ENCODE measurements around the gene SEBOX. TPM values are rescaled to one million over a fixed set of nuclear protein-coding genes. Genes with fewer than 3 reads are reported as not detected.

SEBOX gene
- total and polyA plus RNA-seq, 4 donors = not detected

- H3K36me3 ChIP-seq (ENCODE audit: control insufficient read depth in 1 of 2, insufficient read depth in 2 of 2, low read length in 1 of 2) = no peaks in the 10 kb centered on the region
- H3K9me3 ChIP-seq (ENCODE audit: control insufficient read depth, low read length) = no peaks in the 10 kb centered on the region
- H3K27ac ChIP-seq (ENCODE audit: low read depth in 1 of 2, low read length in 2 of 2) = peak within 1 kb of the TSS; percentile 15 to 31
- intact Hi-C loops (cut with DNase I) = no loop called here
- WGBS, 2 donors = 1% methylated on average over 66 to 80 of the region's 80 CpGs
- DNase-seq (peak; percentile 93 to 98), ATAC-seq (ENCODE audit: low FRiP score) (peak; percentile 88)
- H3K4me3 ChIP-seq (ENCODE audit: low read length in 2 of 2) = peak within 1 kb of the TSS; percentile 51 to 55
- H3K27me3 ChIP-seq (ENCODE audit: control insufficient read depth in 1 of 2, insufficient read depth in 2 of 2, low read length in 1 of 2) = no peaks in the 10 kb centered on the region
- no peaks in the 10 kb centered on the region for H3K4me1 ChIP-seq (ENCODE audit: control insufficient read depth in 1 of 2, insufficient read depth in 2 of 2, low read length in 2 of 2)
Measured at GRCh38 chr17:28371245-28372202, 6.5 kb upstream of the SEBOX start, which contains the start of gene SARM1. Gene SARM1, plus strand, starts transcription at chr17:28371694. Its CDS starts 339 bp downstream, at chr17:28372033.

DNA sequence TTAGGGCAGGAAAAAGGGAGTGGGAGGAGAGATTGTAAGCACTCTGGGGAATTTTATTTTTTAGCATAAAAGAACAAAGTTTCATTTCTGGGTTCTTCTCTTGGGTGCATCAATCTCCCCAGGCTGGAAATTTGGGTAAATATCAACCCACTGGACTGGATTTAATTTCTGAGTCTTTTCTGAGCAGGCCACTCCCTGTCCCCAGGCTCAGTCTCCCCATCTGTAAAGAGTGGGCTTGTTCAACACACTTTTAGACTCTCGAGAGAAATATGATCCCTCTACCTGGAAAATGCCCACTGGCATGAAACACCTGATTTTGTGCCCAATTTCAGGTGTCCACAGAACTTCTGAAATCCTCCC, 5.7 kb upstream of the SEBOX start:
- Histone ChIP-seq H3K4me1 (ENCODE audit: control insufficient read depth in 1 of 2, insufficient read depth in 2 of 2, low read length in 2 of 2) (no peaks in the 10 kb centered on the region), H3K9me3 (ENCODE audit: control insufficient read depth, low read length) (no peaks in the 10 kb centered on the region), H3K4me3 (ENCODE audit: low read length in 2 of 2) (no peak overlapping the region), H3K27me3 (ENCODE audit: control insufficient read depth in 1 of 2, insufficient read depth in 2 of 2, low read length in 1 of 2) (no peaks in the 10 kb centered on the region), H3K27ac (ENCODE audit: low read depth in 1 of 2, low read length in 2 of 2) (peak overlapping the region; percentile 5 to 31), H3K36me3 (ENCODE audit: control insufficient read depth in 1 of 2, insufficient read depth in 2 of 2, low read length in 1 of 2) (no peaks in the 10 kb centered on the region)
- 66% methylated on average over 1 of the region's 1 CpG for WGBS, 2 donors
- DNase-seq (no peak), ATAC-seq (ENCODE audit: low FRiP score) (no peak)
- intact Hi-C loops (cut with DNase I) = no loop called here

DNA sequence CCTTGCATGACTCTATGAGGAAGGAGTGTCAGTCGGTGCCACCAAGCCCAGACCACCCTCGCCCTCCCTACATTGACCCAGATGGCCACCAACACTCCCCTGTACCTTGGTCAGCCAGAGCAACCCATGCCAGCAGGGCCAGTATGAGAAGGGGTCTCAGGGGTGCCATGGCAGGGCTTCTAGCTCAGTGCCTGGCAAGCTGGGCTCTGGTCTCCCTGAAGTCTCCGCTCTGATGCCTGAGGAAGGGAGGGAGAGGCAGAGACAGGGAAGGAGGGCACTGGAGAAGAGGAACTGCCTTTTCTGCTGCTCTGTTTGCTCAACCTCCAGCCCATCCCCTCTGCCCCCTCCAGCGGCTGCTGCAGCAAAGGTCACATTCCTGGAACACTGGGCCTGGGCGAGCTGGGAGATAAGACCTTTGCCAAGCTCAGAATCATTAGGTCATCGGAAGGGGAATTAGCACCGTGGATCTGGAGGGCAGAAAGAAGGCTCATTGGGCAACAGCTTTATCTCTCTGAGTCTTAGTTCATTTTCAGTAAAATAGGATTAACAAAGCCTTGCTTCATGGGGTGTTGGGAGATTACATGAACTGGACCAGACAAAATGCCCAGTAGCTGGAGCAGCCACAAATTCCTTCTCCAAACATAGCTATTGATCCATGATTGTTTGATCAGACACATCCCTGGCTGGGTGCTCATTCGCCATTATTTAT, 5.2 kb upstream of the SEBOX start, which contains the start of gene VTN:
Gene VTN, minus strand, starts transcription at position 273 of the 709 bp plus-strand sequence. Its CDS starts 104 bp downstream, at position 169.
- Histone ChIP-seq H3K27ac (ENCODE audit: low read depth in 1 of 2, low read length in 2 of 2) (peak within 1 kb of the TSS; percentile 31 to 46), H3K27me3 (ENCODE audit: control insufficient read depth in 1 of 2, insufficient read depth in 2 of 2, low read length in 1 of 2) (no peaks in the 10 kb centered on the region), H3K4me3 (ENCODE audit: low read length in 2 of 2) (no peak within 1 kb of the TSS), H3K4me1 (ENCODE audit: control insufficient read depth in 1 of 2, insufficient read depth in 2 of 2, low read length in 2 of 2) (no peaks in the 10 kb centered on the region), H3K36me3 (ENCODE audit: control insufficient read depth in 1 of 2, insufficient read depth in 2 of 2, low read length in 1 of 2) (no peaks in the 10 kb centered on the region), H3K9me3 (ENCODE audit: control insufficient read depth, low read length) (no peaks in the 10 kb centered on the region)
- ATAC-seq (ENCODE audit: low FRiP score) (no peak), DNase-seq (no peak)
- WGBS, 2 donors = 21 to 22% methylated on average over 8 of the region's 8 CpGs
- intact Hi-C loops (cut with DNase I) = no loop called here

DNA sequence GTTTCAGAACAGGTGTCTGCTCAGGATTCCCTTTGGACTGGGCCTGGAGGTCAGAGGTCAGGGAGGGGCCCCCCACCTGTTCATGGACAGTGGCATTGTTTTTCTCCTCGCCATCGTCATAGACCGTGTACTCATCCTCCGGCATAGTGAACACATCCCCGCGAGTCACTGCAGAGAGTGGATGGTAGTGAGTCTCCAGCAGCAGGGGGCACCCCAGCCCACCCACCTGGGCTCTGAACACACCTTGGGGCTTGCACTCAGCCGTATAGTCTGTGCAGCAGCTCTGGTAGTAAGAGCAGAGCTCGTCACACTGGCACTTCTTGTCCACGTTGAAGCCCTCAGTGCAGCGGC, 4.7 kb upstream of the SEBOX start:
- 69 to 72% methylated on average over 10 of the region's 10 CpGs for WGBS, 2 donors
- no peak for ATAC-seq (ENCODE audit: low FRiP score)

GRCh38 chr17:28368915-28369683, 4.1 kb upstream of the SEBOX start:
- no peaks in the 10 kb centered on the region for H3K9me3 ChIP-seq (ENCODE audit: control insufficient read depth, low read length)
- WGBS, 2 donors = 90 to 91% methylated on average over 23 of the region's 23 CpGs
- H3K27ac ChIP-seq (ENCODE audit: low read depth in 1 of 2, low read length in 2 of 2) = no peak overlapping the region
- no peaks in the 10 kb centered on the region for H3K27me3 ChIP-seq (ENCODE audit: control insufficient read depth in 1 of 2, insufficient read depth in 2 of 2, low read length in 1 of 2)
- H3K4me1 ChIP-seq (ENCODE audit: control insufficient read depth in 1 of 2, insufficient read depth in 2 of 2, low read length in 2 of 2) = no peaks in the 10 kb centered on the region
- ATAC-seq (ENCODE audit: low FRiP score) (no peak), DNase-seq (no peak)
- H3K4me3 ChIP-seq (ENCODE audit: low read length in 2 of 2) = no peak overlapping the region
- intact Hi-C loops (cut with DNase I) = no loop called here
- no peaks in the 10 kb centered on the region for H3K36me3 ChIP-seq (ENCODE audit: control insufficient read depth in 1 of 2, insufficient read depth in 2 of 2, low read length in 1 of 2)

More for the DNA sequence above, 4.7 kb upstream of the SEBOX start:
- intact Hi-C loops (cut with DNase I) = no loop called here
- no peaks in the 10 kb centered on the region for H3K27me3 ChIP-seq (ENCODE audit: control insufficient read depth in 1 of 2, insufficient read depth in 2 of 2, low read length in 1 of 2)
- no peak for DNase-seq
- H3K4me3 ChIP-seq (ENCODE audit: low read length in 2 of 2) = no peak overlapping the region
- H3K9me3 ChIP-seq (ENCODE audit: control insufficient read depth, low read length) = no peaks in the 10 kb centered on the region
- H3K36me3 ChIP-seq (ENCODE audit: control insufficient read depth in 1 of 2, insufficient read depth in 2 of 2, low read length in 1 of 2) = no peaks in the 10 kb centered on the region
- no peak overlapping the region for H3K27ac ChIP-seq (ENCODE audit: low read depth in 1 of 2, low read length in 2 of 2)
- H3K4me1 ChIP-seq (ENCODE audit: control insufficient read depth in 1 of 2, insufficient read depth in 2 of 2, low read length in 2 of 2) = no peaks in the 10 kb centered on the region

- Histone ChIP-seq H3K27ac (ENCODE audit: low read depth in 1 of 2, low read length in 2 of 2) (no peak overlapping the region), H3K4me3 (ENCODE audit: low read length in 2 of 2) (no peak overlapping the region), H3K9me3 (ENCODE audit: control insufficient read depth, low read length) (no peaks in the 10 kb centered on the region), H3K36me3 (ENCODE audit: control insufficient read depth in 1 of 2, insufficient read depth in 2 of 2, low read length in 1 of 2) (peaks cover 0 to 2% of the 10 kb centered on the region in 2 donors), H3K27me3 (ENCODE audit: control insufficient read depth in 1 of 2, insufficient read depth in 2 of 2, low read length in 1 of 2) (no peaks in the 10 kb centered on the region), H3K4me1 (ENCODE audit: control insufficient read depth in 1 of 2, insufficient read depth in 2 of 2, low read length in 2 of 2) (no peaks in the 10 kb centered on the region)
- ATAC-seq (ENCODE audit: low FRiP score) (no peak), DNase-seq (no peak)
- WGBS, 2 donors = 80 to 83% methylated on average over 5 of the region's 5 CpGs
- intact Hi-C loops (cut with DNase I) = no loop called here
Measured at GRCh38 chr17:28368306-28368831, 3.4 kb upstream of the SEBOX start.

GRCh38 chr17:28367641-28368305, 2.8 kb upstream of the SEBOX start:
- H3K27ac ChIP-seq (ENCODE audit: low read depth in 1 of 2, low read length in 2 of 2) = no peak overlapping the region
- ATAC-seq (ENCODE audit: low FRiP score) (no peak), DNase-seq (no peak)
- no peaks in the 10 kb centered on the region for H3K4me1 ChIP-seq (ENCODE audit: control insufficient read depth in 1 of 2, insufficient read depth in 2 of 2, low read length in 2 of 2)
- intact Hi-C loops (cut with DNase I) = no loop called here
- peaks cover 0 to 2% of the 10 kb centered on the region in 2 donors for H3K36me3 ChIP-seq (ENCODE audit: control insufficient read depth in 1 of 2, insufficient read depth in 2 of 2, low read length in 1 of 2)
- 88 to 90% methylated on average over 21 of the region's 21 CpGs for WGBS, 2 donors
- no peaks in the 10 kb centered on the region for H3K27me3 ChIP-seq (ENCODE audit: control insufficient read depth in 1 of 2, insufficient read depth in 2 of 2, low read length in 1 of 2)
- no peak overlapping the region for H3K4me3 ChIP-seq (ENCODE audit: low read length in 2 of 2)
- no peaks in the 10 kb centered on the region for H3K9me3 ChIP-seq (ENCODE audit: control insufficient read depth, low read length)

DNA sequence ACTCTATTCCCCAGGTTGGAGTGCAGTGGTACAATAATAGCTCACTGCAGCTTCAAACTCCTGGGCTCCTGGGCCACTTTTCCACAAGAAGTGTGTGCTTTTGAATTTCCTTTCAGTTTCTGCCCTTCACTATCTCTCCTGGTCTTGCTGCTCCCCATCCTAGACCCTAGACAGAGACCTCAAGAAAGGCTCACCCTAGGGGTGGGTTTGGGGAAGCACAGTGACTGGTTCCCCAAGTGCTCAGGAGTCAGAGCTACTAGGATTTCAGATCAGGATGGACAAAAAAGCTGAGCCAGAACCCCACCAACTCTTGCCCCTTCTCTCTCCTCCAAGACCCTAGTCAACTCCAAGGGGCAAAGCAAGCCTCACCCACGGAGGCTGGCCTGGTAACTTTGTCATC, 1.6 kb upstream of the SEBOX start:
- no peak for ATAC-seq (ENCODE audit: low FRiP score)
- Histone ChIP-seq H3K4me3 (ENCODE audit: low read length in 2 of 2) (no peak overlapping the region), H3K27ac (ENCODE audit: low read depth in 1 of 2, low read length in 2 of 2) (no peak overlapping the region), H3K4me1 (ENCODE audit: control insufficient read depth in 1 of 2, insufficient read depth in 2 of 2, low read length in 2 of 2) (no peaks in the 10 kb centered on the region), H3K9me3 (ENCODE audit: control insufficient read depth, low read length) (no peaks in the 10 kb centered on the region), H3K27me3 (ENCODE audit: control insufficient read depth in 1 of 2, insufficient read depth in 2 of 2, low read length in 1 of 2) (no peaks in the 10 kb centered on the region), H3K36me3 (ENCODE audit: control insufficient read depth in 1 of 2, insufficient read depth in 2 of 2, low read length in 1 of 2) (peaks cover 0 to 2% of the 10 kb centered on the region in 2 donors)
- no peak for DNase-seq
- intact Hi-C loops (cut with DNase I) = no loop called here
- 58 to 80% methylated on average over 1 of the region's 1 CpG for WGBS, 2 donors

Measured in aorta (tissue), 5 donors.